GM08714 (cell line): ENCODE data around the gene ABCA6.
A peak's percentile ranks its signal among the peaks of the same experiment; 100 is the strongest.

Experiments
- H3K4me3 ChIP-seq: fragments of 200-500 bp; sonication (Bioruptor generic); 2 replicates; pipeline ENCODE4 v1.5.1; 2014; ENCODE audit warnings: mild to moderate bottlenecking, low read length, inconsistent platforms
- ZNF274 ChIP-seq: IDR thresholded peaks from 2 replicates; pipeline ENCODE4 v1.6.1; 2012; ENCODE audit warnings: mild to moderate bottlenecking, low read depth, low read length

ABCA6 gene

DNA sequence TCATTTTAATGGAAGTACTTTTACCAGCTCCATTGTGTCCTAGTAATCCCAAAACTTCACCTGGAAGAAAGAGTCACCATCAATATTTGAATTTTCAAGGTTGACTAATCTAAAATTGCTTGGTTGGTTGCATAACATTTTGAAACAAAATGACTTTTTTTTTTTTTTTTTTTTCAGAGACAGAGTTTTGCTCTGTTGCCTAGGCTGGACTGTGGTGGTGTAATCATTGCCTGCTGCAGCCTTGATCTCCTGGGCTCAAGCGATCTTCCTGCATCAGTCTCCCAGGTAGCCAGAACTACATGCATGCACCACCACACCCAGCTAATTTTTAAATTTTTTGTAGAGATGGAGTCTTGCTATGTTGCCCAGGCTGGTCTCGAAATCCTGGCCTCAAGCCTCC, 12.6 kb upstream of the ABCA6 start:
- no peak for TF ChIP-seq ZNF274
- no peak overlapping the region for H3K4me3 ChIP-seq

DNA sequence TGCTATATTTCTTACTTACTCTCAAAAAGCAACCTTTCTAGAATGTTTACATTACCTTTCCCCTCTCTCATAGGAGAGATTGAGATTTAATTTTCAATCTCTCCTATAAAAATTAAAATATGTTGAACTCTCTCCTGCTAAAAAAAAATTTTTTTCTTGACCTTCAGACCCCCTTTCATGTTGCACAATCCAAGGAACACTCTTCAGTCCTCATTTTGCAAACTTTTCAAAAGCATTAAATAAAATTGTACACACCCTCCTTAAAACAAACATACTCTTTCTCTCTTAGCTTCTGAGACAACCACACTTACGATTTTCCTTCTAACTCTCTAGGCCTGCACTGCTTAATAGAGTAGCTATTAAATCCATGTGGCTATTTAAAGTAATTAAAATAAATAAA, 8.6 kb upstream of the ABCA6 start:
- H3K4me3 ChIP-seq = no peak overlapping the region
- no peak for TF ChIP-seq ZNF274

DNA sequence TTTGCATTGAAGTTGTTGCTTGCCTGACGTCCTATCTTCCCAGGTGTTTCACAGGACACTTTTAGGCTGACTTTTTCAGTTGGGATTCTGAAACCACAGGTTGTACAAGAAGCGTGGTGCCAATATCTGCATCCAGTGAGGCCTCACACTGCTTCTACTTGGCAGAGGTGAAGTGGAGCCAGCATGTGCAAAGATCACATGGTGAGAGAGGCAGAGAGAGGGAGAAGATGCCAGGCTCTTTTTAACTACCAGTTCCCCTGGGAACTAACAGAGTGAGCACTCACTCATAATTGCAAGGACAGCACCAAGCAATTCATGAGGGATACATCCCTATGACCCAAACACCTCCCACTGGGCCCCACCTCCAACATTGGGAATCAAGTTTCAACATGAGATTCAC, 5.8 kb upstream of the ABCA6 start:
- TF ChIP-seq ZNF274 = no peak
- no peak overlapping the region for H3K4me3 ChIP-seq

DNA sequence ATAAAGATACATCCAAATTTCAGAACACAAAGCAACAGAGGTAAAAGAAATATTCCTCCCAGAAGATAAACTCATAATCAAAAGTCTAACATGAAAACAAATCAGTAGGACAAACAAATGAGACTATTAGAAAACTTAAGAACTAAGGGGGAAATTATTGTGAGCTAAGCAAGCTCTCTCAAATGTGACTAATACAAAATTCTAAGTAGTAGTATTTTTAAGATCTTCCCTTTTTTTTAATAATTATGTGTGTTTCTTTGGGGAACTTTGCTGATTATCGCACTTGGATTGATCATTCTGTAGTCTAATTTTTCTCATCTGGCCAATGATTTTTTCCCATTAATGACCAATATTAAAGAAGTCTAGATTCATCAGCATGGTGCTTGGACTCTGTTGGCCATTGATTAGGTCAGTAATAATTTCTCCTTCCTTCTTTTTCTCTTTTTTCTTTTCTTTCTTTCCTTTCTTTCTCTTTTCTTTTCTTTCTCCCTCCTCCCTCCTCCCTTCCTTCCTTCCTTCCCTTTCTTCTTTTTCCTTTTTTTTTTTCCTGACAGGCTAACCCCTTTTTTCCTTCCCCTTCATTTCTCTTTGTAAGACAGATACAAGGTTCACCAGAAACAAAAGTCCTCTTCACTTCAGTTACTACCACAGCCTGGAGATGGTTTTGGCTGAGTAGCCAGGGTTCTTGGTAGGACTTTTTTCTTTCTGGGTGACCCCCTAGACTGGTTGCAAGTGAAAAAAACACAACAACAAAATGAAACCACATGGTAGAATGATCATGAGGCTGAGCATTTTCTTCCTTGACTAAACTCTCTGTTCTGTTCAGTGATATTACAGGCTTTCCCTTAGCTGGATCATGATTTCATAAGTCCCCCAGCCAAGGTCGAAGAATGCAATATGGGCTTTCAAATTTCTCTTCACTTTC, 2.9 kb upstream of the ABCA6 start:
- TF ChIP-seq ZNF274 = no peak
- H3K4me3 ChIP-seq = no peak overlapping the region

DNA sequence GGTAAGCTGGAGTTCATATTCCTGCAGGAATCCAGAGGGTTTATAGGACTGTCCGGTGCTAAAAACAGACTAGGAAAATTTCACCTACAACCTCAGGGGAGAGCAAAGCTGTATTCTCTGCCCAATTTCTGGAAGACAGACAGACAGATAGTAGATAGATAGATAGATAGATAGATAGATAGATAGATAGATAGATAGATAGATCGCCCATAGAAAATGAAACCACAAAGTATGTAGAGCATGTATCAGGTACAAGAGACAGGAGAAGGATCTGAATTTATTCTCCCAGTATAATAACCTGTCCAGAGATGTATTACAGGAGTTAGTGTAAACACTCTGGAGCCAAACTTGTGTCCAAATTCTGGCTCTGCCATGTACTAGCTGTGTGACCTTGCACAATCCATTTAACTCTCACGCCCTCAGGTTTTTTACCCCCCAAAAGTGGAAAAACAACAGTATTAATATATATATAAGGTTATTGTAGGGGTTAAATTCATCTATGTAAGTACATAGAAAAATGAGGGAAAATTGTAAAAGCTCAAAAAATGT, 2.1 kb upstream of the ABCA6 start:
- no peak for TF ChIP-seq ZNF274
- no peak overlapping the region for H3K4me3 ChIP-seq

DNA sequence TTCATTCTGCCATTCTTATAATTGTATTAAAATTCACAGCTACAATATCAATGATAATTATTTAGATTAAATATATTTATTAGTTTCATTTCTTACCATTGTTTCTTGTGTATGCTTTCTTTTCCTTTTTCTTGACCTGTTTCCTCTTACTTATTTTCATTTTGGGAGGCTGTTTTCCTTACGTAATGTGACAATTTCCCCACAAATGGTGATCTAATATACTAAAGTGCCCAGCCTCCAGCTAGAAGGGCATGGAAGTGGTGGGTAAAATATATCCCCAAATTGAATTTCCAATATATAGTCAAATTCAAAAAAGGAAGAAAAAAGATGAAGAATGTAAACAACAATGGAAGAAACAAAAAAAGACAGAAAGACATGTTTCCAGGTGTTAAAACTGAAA, 1.5 kb upstream of the ABCA6 start:
- TF ChIP-seq ZNF274 = no peak
- H3K4me3 ChIP-seq = no peak overlapping the region

DNA sequence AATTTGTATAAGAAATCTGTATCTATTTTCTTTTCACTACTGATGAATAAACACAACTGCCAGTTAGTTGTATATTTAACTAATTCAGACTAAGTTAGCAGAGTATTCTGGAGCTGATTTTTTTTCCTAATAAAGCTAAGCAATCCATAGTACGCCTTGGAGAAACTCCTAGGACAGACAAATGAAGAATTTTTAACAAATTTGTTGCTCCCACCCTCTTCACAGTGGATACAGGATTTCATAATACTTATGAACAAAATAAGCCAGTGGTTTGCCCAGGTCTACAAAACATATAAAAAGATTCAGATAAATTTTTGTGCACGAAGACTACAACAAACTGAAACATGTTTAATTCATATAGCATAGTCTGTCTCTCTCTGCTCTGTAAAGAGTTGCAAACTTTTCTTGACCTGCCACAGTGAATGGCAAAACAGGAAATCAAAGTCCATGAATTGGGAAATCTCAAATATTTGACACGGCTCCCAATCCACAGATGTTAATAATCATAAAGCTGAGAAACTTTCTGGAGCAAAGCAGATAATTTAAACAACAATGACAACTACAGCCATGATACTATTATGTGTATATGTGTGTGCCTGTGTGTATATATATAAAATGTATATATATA, 594 bp upstream of the ABCA6 start:
- no peak for TF ChIP-seq ZNF274
- H3K4me3 ChIP-seq = no peak overlapping the region

DNA sequence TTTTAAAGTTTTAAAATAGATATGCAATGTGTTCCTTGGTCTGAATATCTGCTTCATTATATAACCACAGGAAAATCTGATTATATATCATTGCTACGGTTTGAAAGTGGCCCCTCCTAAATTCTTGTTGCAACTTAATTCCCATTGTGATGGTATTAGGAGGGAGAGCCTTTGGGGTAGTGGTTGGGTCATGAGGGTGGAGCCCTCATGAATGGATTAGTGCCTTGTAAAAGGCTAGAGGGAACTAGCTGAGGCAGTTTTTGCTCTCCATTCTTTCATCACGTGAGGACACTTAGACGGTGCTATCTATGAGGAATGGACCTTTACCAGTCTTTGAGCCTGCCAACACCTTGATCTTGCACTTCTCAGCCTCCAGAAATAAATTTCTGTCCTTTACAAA, 7.6 kb downstream of the ABCA6 start:
- TF ChIP-seq ZNF274 = no peak

DNA sequence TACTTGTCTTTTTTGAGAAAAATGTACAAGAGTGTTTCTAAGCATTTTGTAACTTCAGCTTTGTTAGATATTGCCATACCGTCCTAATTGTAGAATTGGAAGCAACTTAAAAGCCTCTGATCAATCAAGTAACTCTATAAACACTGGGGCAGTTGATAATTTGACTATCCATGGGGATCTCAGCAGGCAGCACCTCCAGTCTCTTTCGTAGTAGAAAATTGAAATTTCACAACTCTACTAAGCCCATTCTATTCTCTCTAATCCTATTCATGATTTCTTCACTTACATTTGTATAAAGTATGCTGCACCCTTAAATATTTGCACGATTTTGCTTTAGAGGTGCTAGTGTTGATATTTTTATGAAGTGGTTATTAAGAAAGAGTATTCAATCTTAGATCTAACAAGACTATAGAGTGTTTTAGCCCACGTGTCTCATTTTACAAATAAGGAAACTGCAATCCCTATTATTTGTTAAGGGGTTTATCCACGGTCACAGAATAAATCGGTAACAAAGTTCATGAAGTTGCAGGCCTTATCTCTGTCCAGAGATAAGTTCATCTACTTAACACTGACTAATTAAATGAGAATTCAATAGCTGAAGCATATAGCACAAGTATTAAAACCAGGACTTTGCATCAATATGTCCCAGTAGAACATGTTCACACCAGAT, 10.9 kb downstream of the ABCA6 start:
- no peak overlapping the region for H3K4me3 ChIP-seq
- TF ChIP-seq ZNF274 = no peak

More for the DNA sequence above, 7.6 kb downstream of the ABCA6 start:
- no peak overlapping the region for H3K4me3 ChIP-seq

DNA sequence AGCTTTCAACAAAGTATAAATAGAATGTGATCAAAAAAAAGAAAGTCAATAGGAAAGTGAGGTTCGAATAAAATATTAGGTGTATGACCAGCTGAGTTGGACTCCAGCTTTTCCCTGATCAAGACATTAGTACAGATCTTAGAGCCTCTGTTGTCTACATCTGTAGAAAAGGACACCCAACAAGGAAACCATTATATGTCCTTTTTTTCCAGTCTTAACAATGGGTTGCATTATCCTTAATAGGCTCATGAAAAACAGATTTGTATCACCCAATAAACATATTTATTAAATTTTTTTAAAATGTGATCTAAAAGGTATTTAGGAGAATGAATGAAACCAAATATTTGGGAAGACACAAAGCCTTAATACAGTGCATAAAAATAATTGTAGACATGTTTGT, 18.1 kb downstream of the ABCA6 start:
- no peak for TF ChIP-seq ZNF274

DNA sequence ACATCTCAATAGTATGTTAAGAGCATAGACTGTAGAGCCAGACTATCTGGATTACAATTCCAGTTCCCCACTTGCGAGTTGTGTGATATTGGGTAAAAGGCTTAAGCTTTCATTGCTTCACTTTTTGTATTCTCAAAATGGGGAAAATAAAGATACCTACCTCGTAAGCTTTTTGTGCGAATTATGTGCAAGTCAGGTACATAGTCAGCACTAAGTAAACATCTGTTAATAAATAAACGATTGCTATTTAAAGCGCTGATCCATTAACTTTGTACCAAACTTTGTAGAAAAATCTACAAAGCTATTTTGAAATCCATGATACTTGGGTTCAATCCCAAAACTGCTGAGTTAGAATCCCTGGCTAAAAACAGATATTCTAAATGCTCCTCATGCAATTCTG, 19.6 kb downstream of the ABCA6 start:
- no peak for TF ChIP-seq ZNF274
- no peak overlapping the region for H3K4me3 ChIP-seq

More for the DNA sequence above, 18.1 kb downstream of the ABCA6 start:
- no peak overlapping the region for H3K4me3 ChIP-seq

DNA sequence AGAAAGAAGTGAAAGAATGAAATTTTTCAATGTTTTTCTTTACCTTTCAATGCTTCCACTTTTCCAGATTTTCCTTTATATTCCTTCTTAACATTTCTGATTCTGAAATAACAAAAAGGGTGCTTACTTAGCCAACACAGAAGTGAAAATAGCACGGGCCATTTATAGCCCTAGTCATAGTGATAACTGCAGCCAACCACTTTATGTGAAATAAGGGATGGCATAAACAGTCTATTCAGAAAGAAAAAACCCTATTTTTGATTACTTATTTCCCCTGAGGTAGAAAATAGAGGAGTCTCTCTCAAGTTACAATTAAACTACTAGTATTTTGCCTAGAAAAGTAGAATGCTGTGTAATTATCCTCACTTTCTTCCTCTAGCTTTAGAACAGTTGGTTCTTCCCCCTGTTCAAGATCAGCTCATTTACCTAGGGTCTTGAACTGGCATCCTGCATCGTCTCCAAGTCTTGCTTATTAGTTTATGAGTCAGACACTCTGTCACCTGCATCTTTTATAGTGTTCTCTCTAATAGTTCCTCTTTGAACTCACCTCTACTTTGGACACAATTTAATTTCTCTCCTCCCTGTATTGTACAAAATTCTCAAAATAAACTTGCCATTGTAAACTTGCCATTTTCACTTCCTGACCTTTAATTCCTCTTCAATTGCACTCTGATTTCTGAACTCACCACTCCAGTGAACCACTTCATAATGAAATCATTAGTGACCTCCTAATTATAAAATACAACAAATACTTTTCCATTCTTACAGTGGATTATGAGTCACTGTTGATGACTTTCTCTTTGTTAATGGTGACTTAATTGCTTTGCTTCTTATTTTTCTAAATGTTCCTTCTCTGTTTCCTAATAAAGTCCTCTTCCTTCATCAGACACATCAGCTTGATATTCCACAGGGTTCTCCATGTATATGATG, 23.6 kb downstream of the ABCA6 start:
- peak overlapping the region; percentile 48; the same call in 1 of the 2 replicates for H3K4me3 ChIP-seq
- no peak for TF ChIP-seq ZNF274

DNA sequence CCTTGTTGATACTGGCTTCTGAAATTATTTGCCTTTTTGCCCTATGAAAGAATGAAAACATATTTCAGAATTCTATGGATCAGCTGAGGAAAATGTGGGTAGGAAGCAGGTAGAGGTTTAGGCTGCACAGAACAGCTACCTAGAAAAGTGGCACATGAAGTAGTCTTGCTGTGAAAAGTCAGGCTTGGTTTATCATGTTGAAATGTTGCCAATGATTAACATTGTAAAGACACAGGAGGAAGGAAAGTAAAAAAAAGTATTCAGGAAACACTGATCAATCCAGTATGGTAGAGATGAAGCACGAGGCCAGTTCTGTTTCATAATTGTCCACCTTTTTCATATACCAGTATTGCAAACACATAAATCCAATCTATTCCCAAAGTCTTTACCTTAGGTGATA, 29.9 kb downstream of the ABCA6 start:
- no peak overlapping the region for H3K4me3 ChIP-seq
- no peak for TF ChIP-seq ZNF274
